Activated CD4-positive, alpha-beta T cell treated with anti-CD3 and anti-CD28 coated beads, Interleukin-2, Interleukin-4, amounts not matched to agents 100 ng/mL and 50 ng/mL, durations not matched to agents 16 hours and 8 hours (primary cell): ENCODE results near the gene BCOR.

Source experiments
- DNase-seq: peaks from one replicate; pipeline ENCODE4 v3.0.0-alpha.2; 2020; ENCODE audit warnings: low spot score

Gene BCOR

DNA sequence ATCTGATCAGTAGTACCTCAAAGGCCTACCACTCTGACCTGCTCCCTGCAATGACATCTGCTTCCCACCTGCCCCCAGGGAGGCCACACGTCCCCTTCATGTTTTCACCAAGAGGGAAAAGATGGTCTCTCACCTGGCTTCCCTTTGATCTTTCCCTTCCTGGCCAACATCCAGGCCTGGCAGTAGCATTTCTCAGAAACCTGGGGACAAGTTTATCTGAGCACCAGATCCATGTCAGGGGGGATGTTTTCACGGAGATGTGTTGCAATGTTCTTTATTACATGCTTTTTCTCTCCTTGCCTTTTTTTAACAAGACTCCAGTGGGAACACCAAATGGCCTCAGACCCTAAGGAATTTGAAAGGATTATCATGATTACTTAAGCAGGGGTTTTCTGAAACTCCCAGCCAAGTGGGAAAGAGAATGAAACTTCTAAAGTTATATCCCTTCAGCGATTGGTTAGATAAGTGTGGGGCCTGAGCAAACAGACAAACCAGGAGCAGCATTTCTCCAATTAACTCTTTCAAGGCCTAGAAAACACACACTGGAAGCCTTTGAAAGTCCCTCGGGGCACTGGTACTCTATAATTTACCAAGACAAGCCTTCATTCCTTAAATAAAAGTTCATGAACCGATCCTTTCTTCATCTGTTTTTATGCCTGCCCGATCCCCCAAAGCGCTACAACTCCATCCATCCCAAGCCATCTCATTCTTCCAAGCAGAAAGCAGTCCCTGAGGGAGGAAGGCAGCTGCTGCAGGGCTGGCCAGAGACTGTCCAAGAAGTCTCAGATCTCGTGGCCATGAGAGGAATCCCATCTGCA, 94.1 kb downstream of the BCOR start:
- no peak for DNase-seq

DNA sequence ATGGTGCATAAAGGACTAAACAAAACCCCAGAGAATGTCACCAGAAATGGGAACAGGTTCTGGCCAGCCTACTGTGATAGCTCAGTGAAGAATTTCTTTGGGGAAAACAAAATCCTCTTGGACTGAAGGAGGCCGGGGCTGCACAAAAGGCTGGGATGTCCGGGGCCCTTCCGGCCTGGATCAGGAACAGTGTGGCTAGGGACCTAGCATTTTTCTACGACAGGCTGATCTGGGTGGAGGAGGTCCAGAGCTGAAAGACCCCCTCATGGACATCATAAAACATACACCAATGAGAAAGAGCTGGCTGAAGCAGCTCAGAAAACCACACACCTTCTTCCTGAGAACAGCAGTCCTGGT, 94.7 kb downstream of the BCOR start:
- no peak for DNase-seq
